ENCODE measurements around the gene OR10R2. TPM values are rescaled to one million over a fixed set of nuclear protein-coding genes. Genes with fewer than 3 reads are reported as not detected.

The OR10R2 gene
- total RNA-seq, 1 donor from 2014 or later, result not detected

- Mint-ChIP-seq H3K27ac (ENCODE audit: unreplicated experiment) (no peak overlapping the region), H3K36me3 (ENCODE audit: unreplicated experiment) (no peaks in the 10 kb centered on the region), H3K4me1 (ENCODE audit: low read depth, unreplicated experiment) (no peaks in the 10 kb centered on the region), H3K4me3 (ENCODE audit: unreplicated experiment) (no peak overlapping the region), H3K9me3 (ENCODE audit: unreplicated experiment) (no peaks in the 10 kb centered on the region), H3K27me3 (ENCODE audit: unreplicated experiment) (peaks cover 2% of the 10 kb centered on the region)
- DNase-seq, result no peak
- no peak for TF ChIP-seq CTCF (IDR thresholded peaks at IDR 0.05; ENCODE audit: partially characterized antibody, unreplicated experiment)
Observed at GRCh38 chr1:158520955-158521665, 49.1 kb downstream of the OR10R2 start.

GRCh38 chr1:158521666-158522058, 49.6 kb downstream of the OR10R2 start:
- Mint-ChIP-seq H3K4me3 (ENCODE audit: unreplicated experiment) (no peak overlapping the region), H3K27me3 (ENCODE audit: unreplicated experiment) (peaks cover 2% of the 10 kb centered on the region), H3K27ac (ENCODE audit: unreplicated experiment) (no peak overlapping the region), H3K36me3 (ENCODE audit: unreplicated experiment) (no peaks in the 10 kb centered on the region), H3K9me3 (ENCODE audit: unreplicated experiment) (peaks cover 1% of the 10 kb centered on the region), H3K4me1 (ENCODE audit: low read depth, unreplicated experiment) (no peaks in the 10 kb centered on the region)
- TF ChIP-seq CTCF (IDR thresholded peaks at IDR 0.05; ENCODE audit: partially characterized antibody, unreplicated experiment), result no peak
- no peak for DNase-seq

- peak; percentile 81 for TF ChIP-seq CTCF (IDR thresholded peaks at IDR 0.05; ENCODE audit: partially characterized antibody, unreplicated experiment)
- Mint-ChIP-seq H3K27ac (ENCODE audit: unreplicated experiment) (peak overlapping the region; percentile 80), H3K36me3 (ENCODE audit: unreplicated experiment) (no peaks in the 10 kb centered on the region), H3K27me3 (ENCODE audit: unreplicated experiment) (peaks cover 2% of the 10 kb centered on the region), H3K9me3 (ENCODE audit: unreplicated experiment) (peaks cover 3% of the 10 kb centered on the region), H3K4me3 (ENCODE audit: unreplicated experiment) (no peak overlapping the region), H3K4me1 (ENCODE audit: low read depth, unreplicated experiment) (no peaks in the 10 kb centered on the region)
- no peak for DNase-seq
Observed at GRCh38 chr1:158527190-158527815, 55.3 kb downstream of the OR10R2 start.

Other genes with a start within 250 kb of the OR10R2 start
- gene CD1A, start 217.8 kb upstream of the OR10R2 start, total RNA-seq (ENCODE audit: unreplicated experiment), result not detected
- gene CD1C, start 182.3 kb upstream of the OR10R2 start, total RNA-seq (ENCODE audit: unreplicated experiment), result not detected
- gene CD1B, start 140.7 kb upstream of the OR10R2 start, total RNA-seq (ENCODE audit: unreplicated experiment), result not detected
- not detected for gene CD1E, start 118.3 kb upstream of the OR10R2 start, total RNA-seq (ENCODE audit: unreplicated experiment)
- not detected for gene OR10T2, start 72.8 kb upstream of the OR10R2 start, total RNA-seq (ENCODE audit: unreplicated experiment)
- not detected for gene OR10K2, start 46.0 kb upstream of the OR10R2 start, total RNA-seq (ENCODE audit: unreplicated experiment)
- not detected for gene OR10K1, start 10.4 kb upstream of the OR10R2 start, total RNA-seq (ENCODE audit: unreplicated experiment)
- not detected for gene OR6Y1, start 82.2 kb downstream of the OR10R2 start, total RNA-seq (ENCODE audit: unreplicated experiment)
- gene OR6P1, start 98.4 kb downstream of the OR10R2 start, total RNA-seq (ENCODE audit: unreplicated experiment), result not detected
- gene OR10X1, start 107.7 kb downstream of the OR10R2 start, total RNA-seq (ENCODE audit: unreplicated experiment), result not detected
- not detected for gene OR10Z1, start 133.0 kb downstream of the OR10R2 start, total RNA-seq (ENCODE audit: unreplicated experiment)
- not detected for gene SPTA1, start 214.5 kb downstream of the OR10R2 start, total RNA-seq (ENCODE audit: unreplicated experiment)
- not detected for gene OR6K2, start 228.4 kb downstream of the OR10R2 start, total RNA-seq (ENCODE audit: unreplicated experiment)
- gene OR6K3, start 248.5 kb downstream of the OR10R2 start, total RNA-seq (ENCODE audit: unreplicated experiment), result not detected